Subcutaneous adipose tissue (tissue), 4 donors: ENCODE results near the gene C7orf33. TPM values are rescaled to one million over a fixed set of nuclear protein-coding genes. Genes with fewer than 3 reads are reported as not detected.

Experiments
- total RNA-seq, 4 donors: library from RNA; depleted of rRNA; stranded (reverse); fragments of >200 nt; gene quantifications; one replicate each; pipeline ENCODE4 v1.1.0, GENCODE V29; 2016
- TF ChIP-seq, protein P1 (sequence below): fragments of 450-650 bp; IDR thresholded peaks from one replicate; pipeline ENCODE4 v1.5.1; 2016; ENCODE audit warnings: low read depth, mild to moderate bottlenecking, control low read depth, antibody characterized with exemption, moderate library complexity

The C7orf33 gene
- total RNA-seq, 4 donors from 2014 or later, result not detected

DNA sequence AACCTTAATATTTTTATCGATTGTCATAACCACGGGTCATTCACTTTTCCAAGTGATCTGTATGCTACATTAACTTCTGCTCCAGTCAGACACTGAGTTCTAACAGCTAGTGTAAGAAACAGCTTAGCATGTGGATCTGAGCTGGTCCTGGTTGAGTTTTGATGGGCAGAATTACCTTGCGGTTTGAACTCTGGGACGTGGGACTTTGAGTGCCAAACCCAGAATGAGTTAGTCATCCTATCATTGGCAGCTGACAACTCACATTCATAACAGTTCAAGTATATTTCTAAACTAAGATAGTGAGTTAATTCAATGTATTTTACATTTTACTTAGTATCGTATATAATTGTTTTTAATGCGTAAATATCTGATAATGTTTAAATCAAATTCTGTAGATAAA, 43.2 kb downstream of the C7orf33 start:
- TF ChIP-seq, protein P1, sequence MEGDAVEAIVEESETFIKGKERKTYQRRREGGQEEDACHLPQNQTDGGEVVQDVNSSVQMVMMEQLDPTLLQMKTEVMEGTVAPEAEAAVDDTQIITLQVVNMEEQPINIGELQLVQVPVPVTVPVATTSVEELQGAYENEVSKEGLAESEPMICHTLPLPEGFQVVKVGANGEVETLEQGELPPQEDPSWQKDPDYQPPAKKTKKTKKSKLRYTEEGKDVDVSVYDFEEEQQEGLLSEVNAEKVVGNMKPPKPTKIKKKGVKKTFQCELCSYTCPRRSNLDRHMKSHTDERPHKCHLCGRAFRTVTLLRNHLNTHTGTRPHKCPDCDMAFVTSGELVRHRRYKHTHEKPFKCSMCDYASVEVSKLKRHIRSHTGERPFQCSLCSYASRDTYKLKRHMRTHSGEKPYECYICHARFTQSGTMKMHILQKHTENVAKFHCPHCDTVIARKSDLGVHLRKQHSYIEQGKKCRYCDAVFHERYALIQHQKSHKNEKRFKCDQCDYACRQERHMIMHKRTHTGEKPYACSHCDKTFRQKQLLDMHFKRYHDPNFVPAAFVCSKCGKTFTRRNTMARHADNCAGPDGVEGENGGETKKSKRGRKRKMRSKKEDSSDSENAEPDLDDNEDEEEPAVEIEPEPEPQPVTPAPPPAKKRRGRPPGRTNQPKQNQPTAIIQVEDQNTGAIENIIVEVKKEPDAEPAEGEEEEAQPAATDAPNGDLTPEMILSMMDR, result no peak

GRCh38 chr7:148637094-148637493, 46.5 kb downstream of the C7orf33 start:
- TF ChIP-seq, protein P1, result no peak

DNA sequence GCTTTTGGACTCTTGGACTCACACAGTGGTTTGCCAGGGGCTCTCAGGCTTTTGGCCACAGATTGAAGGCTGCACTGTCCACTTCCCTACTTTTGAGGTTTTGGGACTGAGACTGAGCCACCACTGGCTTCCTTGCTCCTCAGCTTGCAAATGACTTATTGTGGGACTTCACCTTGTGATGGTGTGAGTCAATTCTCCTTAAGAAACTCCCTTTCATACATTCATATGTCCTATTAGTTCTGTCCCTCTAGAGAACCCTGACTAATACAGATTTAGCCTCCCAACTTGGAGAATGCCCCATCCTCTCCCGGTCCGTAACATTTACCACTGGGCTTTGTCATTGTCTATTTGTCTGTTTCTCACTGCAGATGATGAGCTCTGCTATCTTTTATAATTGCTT, 55.3 kb downstream of the C7orf33 start:
- TF ChIP-seq, protein P1, result no peak

GRCh38 chr7:148650232-148650858, 59.8 kb downstream of the C7orf33 start:
- TF ChIP-seq, protein P1, result no peak

- TF ChIP-seq, protein P1, result no peak
Observed at GRCh38 chr7:148652773-148653172, 62.2 kb downstream of the C7orf33 start.

DNA sequence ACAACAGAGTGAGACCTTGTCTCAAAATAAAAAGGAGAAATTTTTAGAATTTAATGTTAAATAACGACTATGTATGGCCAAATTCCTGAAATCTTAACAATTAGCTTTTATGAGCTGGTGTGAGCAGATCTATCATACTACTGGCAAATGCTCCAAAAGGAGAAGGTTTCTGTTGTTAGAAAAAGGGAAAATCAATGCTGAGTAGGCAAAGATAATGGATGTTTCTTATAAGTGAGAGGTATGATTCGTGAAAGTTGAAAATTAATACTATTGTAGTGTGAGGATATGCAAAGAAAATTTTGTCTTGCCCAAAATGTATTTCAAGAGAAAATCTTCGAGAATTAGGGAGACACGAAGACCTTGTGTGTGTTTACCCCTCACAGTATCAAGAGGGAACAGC, 67.4 kb downstream of the C7orf33 start:
- TF ChIP-seq, protein P1, result no peak

- TF ChIP-seq, protein P1, result no peak
Observed at GRCh38 chr7:148661471-148661870, 70.9 kb downstream of the C7orf33 start.
